Measurements from ENCODE around the gene KCNMB3. TPM values are rescaled to one million over a fixed set of nuclear protein-coding genes. Genes with fewer than 3 reads are reported as not detected.

Gene KCNMB3, protein sequence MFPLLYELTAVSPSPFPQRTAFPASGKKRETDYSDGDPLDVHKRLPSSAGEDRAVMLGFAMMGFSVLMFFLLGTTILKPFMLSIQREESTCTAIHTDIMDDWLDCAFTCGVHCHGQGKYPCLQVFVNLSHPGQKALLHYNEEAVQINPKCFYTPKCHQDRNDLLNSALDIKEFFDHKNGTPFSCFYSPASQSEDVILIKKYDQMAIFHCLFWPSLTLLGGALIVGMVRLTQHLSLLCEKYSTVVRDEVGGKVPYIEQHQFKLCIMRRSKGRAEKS
- total RNA-seq: 2.9 TPM
- long read RNA-seq, partial matches to known transcripts: 0 of 2 reads
- long read RNA-seq, other reads (novel, unspliced or antisense): 2 of 2 reads

DNA sequence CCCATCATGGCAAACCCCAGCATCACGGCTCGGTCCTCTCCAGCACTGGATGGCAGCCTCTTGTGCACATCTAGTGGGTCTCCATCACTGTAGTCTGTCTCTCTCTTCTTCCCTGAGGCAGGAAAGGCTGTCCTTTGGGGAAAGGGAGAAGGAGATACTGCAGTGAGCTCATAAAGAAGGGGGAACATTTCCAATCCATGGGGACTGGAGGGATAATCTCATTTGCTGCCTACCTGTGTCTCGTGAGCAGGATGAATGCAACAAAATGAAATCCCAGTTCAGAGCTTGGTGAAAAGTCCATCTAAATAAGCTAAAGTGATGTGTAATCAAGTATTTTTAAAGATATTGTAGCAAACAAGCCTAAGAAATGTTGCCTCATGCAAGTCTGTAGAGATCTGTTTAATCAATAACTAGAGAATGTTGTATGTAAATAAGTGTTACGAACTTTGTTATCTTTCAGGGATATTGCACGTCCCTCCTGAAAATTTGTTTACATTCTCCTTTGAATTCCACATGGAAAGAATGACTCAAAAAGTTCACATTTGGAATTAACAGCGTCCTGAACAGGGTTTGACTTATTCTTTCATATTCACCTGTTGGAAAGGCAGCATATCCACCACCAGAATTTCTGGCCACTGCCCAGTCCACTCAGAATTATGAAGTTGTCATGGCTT, at the start of gene KCNMB3:
TSS of gene KCNMB3 (minus strand) at position 312 of the 674 bp plus-strand sequence. CDS start at position 188, 124 bp downstream.
- Histone ChIP-seq H3K4me1 (no peaks in the 10 kb centered on the region), H3K4me3 (no peak within 1 kb of the TSS), H3K36me3 (peaks cover 10% of the 10 kb centered on the region), H3K9me3 (no peaks in the 10 kb centered on the region), H3K27ac (no peak within 1 kb of the TSS), H3K27me3 (ENCODE audit: low read depth) (no peaks in the 10 kb centered on the region)
- TF ChIP-seq, protein P1, sequence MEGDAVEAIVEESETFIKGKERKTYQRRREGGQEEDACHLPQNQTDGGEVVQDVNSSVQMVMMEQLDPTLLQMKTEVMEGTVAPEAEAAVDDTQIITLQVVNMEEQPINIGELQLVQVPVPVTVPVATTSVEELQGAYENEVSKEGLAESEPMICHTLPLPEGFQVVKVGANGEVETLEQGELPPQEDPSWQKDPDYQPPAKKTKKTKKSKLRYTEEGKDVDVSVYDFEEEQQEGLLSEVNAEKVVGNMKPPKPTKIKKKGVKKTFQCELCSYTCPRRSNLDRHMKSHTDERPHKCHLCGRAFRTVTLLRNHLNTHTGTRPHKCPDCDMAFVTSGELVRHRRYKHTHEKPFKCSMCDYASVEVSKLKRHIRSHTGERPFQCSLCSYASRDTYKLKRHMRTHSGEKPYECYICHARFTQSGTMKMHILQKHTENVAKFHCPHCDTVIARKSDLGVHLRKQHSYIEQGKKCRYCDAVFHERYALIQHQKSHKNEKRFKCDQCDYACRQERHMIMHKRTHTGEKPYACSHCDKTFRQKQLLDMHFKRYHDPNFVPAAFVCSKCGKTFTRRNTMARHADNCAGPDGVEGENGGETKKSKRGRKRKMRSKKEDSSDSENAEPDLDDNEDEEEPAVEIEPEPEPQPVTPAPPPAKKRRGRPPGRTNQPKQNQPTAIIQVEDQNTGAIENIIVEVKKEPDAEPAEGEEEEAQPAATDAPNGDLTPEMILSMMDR (IDR thresholded peaks at IDR 0.05): no peak
- ATAC-seq (no peak), DNase-seq (no peak)
- intact Hi-C loops (cut with DNase I): no loop called here

DNA sequence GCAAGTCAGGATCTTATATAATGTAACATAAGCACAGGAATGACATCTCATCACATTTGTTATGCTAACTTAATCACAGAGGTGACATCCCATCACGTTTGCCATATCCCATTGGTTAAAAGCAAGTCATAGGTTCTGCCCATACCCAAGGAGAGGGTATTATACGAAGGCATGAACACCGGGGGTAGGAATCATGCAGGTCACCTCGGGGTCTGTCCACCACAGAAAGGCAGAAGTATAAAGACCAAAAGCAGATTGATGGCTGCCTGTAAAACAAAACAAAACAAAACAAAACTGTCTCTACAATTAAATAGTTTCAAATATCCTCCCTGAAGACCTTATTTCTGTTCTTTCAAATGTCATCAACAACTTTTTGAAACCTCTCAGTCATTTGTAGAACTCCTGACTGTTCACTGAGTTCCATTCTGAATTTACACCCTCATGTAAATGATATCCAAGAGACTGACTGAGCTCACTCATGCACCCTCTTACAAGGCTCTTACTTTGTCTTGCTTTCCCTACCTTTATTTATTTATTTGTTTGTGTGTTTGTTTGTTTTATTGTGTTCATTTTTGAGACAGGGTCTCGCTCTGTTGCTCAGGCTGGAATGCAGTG, 49.2 kb upstream of the KCNMB3 start:
- H3K9me3 ChIP-seq: no peaks in the 10 kb centered on the region
- ATAC-seq: no peak
- no peak overlapping the region for H3K4me3 ChIP-seq
- TF ChIP-seq, protein P1 (IDR thresholded peaks at IDR 0.05): no peak
- no peaks in the 10 kb centered on the region for H3K4me1 ChIP-seq
- H3K27me3 ChIP-seq (ENCODE audit: low read depth): no peaks in the 10 kb centered on the region
- intact Hi-C loops (cut with DNase I): no loop called here
- H3K27ac ChIP-seq: no peak overlapping the region
- no peaks in the 10 kb centered on the region for H3K36me3 ChIP-seq
- DNase-seq: no peak

DNA sequence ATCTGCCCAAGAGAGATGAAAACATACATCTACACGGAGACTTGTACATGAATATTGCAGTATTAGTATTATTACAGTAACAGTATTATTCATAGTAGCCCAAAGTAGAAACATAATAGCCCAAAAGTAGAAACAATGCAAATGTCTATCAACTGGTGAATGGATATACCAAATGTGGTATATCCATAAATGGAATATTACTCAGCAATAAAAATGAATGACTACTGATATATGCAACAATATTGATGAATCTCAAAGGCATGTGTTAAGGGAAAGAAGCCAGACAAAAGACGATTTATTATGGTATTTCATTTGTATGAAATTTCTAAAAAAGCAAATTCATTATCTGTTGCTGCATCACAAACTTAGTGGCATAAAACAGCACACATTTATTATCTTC, 48.4 kb upstream of the KCNMB3 start:
- Histone ChIP-seq H3K4me1 (no peaks in the 10 kb centered on the region), H3K27me3 (ENCODE audit: low read depth) (no peaks in the 10 kb centered on the region), H3K4me3 (no peak overlapping the region), H3K27ac (no peak overlapping the region), H3K9me3 (no peaks in the 10 kb centered on the region), H3K36me3 (no peaks in the 10 kb centered on the region)
- intact Hi-C loops (cut with DNase I): no loop called here
- no peak for DNase-seq
- no peak for ATAC-seq
- TF ChIP-seq, protein P1 (IDR thresholded peaks at IDR 0.05): no peak

DNA sequence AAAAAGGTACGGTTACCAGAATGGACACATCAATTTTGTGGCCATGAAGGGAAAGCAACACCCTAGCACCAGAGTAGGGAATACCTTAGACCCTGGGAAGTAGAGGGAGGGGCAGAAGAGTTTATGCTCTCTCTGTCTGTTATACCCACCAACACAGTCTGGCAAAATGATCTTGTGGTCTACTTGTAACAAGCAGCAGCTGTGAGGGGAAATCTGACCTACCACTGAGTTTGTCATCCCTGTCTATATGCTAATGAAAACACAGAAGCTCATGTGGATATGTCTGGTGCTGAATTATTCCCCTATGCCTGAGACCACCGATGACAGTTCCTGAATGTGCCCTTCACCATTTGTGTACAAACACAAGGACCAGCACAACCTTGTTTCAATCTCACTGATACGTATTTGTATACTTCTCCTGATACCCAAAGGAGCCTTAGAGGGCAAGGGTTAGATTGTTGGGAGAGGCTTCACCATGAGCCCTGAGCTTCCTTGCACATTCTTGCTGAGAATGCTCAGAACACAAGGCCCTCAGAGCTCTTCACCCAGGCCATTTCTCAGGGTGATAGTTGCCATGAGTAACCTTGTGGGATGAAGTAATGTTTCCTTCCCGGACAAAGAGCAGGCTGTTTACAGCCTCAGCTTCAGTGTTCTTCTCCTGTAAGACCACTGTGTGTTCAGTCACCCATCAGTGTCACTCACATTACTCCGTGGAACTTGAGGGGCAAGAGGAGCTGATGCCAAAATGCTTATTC, 47.2 kb upstream of the KCNMB3 start:
- Histone ChIP-seq H3K36me3 (no peaks in the 10 kb centered on the region), H3K9me3 (no peaks in the 10 kb centered on the region), H3K27me3 (ENCODE audit: low read depth) (no peaks in the 10 kb centered on the region), H3K27ac (no peak overlapping the region), H3K4me3 (no peak overlapping the region), H3K4me1 (no peaks in the 10 kb centered on the region)
- no peak for ATAC-seq
- DNase-seq: no peak
- TF ChIP-seq, protein P1 (IDR thresholded peaks at IDR 0.05): no peak
- intact Hi-C loops (cut with DNase I): no loop called here

DNA sequence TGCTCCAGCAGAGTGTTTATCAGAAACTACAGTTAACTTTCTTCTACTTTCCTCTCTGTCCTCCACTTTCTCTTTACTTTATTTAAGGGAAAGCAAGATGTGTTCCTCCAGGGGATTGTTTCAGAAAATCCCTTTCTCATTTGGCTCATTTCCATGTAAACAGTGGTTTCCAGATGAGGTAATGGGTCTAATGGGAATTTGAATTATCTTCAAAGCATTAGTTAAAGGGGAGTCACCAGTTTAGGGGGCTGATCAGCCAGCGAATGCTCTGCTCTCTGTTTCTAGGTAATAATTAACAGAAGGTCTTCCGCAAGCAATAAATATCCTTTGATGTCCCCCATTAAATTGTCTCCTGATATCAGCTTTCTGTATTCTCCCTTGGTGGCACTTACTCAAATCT, 41.5 kb upstream of the KCNMB3 start:
- H3K9me3 ChIP-seq: no peaks in the 10 kb centered on the region
- DNase-seq: no peak
- H3K27ac ChIP-seq: no peak overlapping the region
- no peak overlapping the region for H3K4me3 ChIP-seq
- no peak for ATAC-seq
- no peaks in the 10 kb centered on the region for H3K4me1 ChIP-seq
- no peaks in the 10 kb centered on the region for H3K27me3 ChIP-seq (ENCODE audit: low read depth)
- H3K36me3 ChIP-seq: no peaks in the 10 kb centered on the region
- TF ChIP-seq, protein P1 (IDR thresholded peaks at IDR 0.05): no peak
- intact Hi-C loops (cut with DNase I): no loop called here

Measured in lower lobe of right lung (tissue), 2 donors.